Fibroblast of the aortic adventitia (primary cell): Measurements from ENCODE around the gene CCL7. TPM values are rescaled to one million over a fixed set of nuclear protein-coding genes. Genes with fewer than 3 reads are reported as not detected.

Source experiments
- DNase-seq: peaks from one replicate; pipeline ENCODE4 v3.0.0-alpha.2; 2010; ENCODE audit warnings: low read depth
- H3K4me3 ChIP-seq: 2 replicates; pipeline ENCODE4 v1.5.1; 2011; ENCODE audit warnings: low read depth, mild to moderate bottlenecking, control low read depth, low read length, moderate library complexity
- CTCF ChIP-seq: IDR thresholded peaks from 2 replicates; pipeline ENCODE4 v1.5.1; 2011; ENCODE audit warnings: mild to moderate bottlenecking, low read length, control low read depth, inconsistent platforms; ENCODE audit not compliant: insufficient read depth
- total RNA-seq: library from RNA; depleted of rRNA; stranded (reverse); fragments of >200 nt; gene quantifications from 2 replicates; pipeline ENCODE4 v1.2.3, GENCODE V29; 2012; ENCODE audit warnings: low replicate concordance

The CCL7 gene
- total RNA-seq, 1 donor = not detected

- TF ChIP-seq CTCF = no peak
- DNase-seq = peak; percentile 92
- H3K4me3 ChIP-seq = no peak overlapping the region
Measured at GRCh38 chr17:34275881-34276280, 5.9 kb downstream of the CCL7 start.

- no peak for TF ChIP-seq CTCF
- no peak for DNase-seq
Measured at GRCh38 chr17:34276826-34277225, 6.8 kb downstream of the CCL7 start.

GRCh38 chr17:34283571-34283970 lies 13.6 kb downstream of the CCL7 start:
- H3K4me3 ChIP-seq = no peak overlapping the region
- DNase-seq = peak; percentile 78
- TF ChIP-seq CTCF = no peak

More at GRCh38 chr17:34276826-34277225, 6.8 kb downstream of the CCL7 start:
- H3K4me3 ChIP-seq = no peak overlapping the region

GRCh38 chr17:34285286-34285792 lies 15.3 kb downstream of the CCL7 start, which contains the start of gene CCL11:
TSS of gene CCL11 (plus strand) at chr17:34285742. CDS start at chr17:34285809, 67 bp downstream.
- no peak within 1 kb of the TSS for H3K4me3 ChIP-seq
- peak; percentile 26 for DNase-seq
- TF ChIP-seq CTCF = no peak

GRCh38 chr17:34287875-34288274 lies 17.9 kb downstream of the CCL7 start:
- no peak overlapping the region for H3K4me3 ChIP-seq
- peak; percentile 46 for DNase-seq
- no peak for TF ChIP-seq CTCF

- TF ChIP-seq CTCF = no peak
- DNase-seq = no peak
- H3K4me3 ChIP-seq = no peak overlapping the region
Measured at GRCh38 chr17:34290586-34290985, 20.6 kb downstream of the CCL7 start.

GRCh38 chr17:34291721-34292348 lies 21.8 kb downstream of the CCL7 start:
- no peak for DNase-seq
- H3K4me3 ChIP-seq = no peak overlapping the region
- TF ChIP-seq CTCF = no peak
